GM06990 (cell line): ENCODE measurements around the gene TNP2.

Experiments
- DNase-seq: peaks from one replicate; pipeline ENCODE4 v3.0.0-alpha.2; 2011; ENCODE audit not compliant: insufficient read length; ENCODE audit errors: extremely low read depth
- H3K27me3 ChIP-seq: replicated peaks from 2 replicates; pipeline ENCODE4 v1.6.0; 2011; ENCODE audit warnings: low read length; ENCODE audit not compliant: control insufficient read depth, insufficient read depth
- H3K36me3 ChIP-seq: 2 replicates; pipeline ENCODE4 v1.5.1; 2011; ENCODE audit warnings: low read length; ENCODE audit not compliant: control insufficient read depth, insufficient read depth
- H3K4me3 ChIP-seq: replicated peaks from 2 replicates; pipeline ENCODE4 v1.5.1; 2011; ENCODE audit warnings: low read depth, mild to moderate bottlenecking, control low read depth, low read length
- TF ChIP-seq, protein P1 (sequence below): IDR thresholded peaks from 2 replicates; pipeline ENCODE4 v1.5.1; 2011; ENCODE audit warnings: low read length, control low read depth, mild to moderate bottlenecking, inconsistent platforms; ENCODE audit not compliant: insufficient read depth, poor library complexity, severe bottlenecking

The TNP2 gene

DNA sequence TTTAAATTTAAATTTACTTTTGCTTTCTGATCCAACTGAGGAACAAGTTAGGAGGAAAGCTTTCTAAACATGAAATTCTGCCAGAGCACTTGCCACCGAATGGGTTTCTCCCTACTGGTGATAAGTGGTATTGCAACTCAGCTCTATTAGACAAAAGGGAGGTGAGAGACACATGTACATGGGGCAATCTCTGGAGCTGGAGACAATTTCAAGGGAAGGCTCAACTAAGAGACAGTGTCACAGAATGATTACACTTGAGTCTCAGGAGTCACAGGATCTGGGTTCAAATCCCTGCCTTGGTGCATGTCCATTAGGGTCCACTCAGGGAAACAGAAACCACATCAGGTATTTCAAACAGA lies 50.5 kb downstream of the TNP2 start:
- TF ChIP-seq, protein P1, sequence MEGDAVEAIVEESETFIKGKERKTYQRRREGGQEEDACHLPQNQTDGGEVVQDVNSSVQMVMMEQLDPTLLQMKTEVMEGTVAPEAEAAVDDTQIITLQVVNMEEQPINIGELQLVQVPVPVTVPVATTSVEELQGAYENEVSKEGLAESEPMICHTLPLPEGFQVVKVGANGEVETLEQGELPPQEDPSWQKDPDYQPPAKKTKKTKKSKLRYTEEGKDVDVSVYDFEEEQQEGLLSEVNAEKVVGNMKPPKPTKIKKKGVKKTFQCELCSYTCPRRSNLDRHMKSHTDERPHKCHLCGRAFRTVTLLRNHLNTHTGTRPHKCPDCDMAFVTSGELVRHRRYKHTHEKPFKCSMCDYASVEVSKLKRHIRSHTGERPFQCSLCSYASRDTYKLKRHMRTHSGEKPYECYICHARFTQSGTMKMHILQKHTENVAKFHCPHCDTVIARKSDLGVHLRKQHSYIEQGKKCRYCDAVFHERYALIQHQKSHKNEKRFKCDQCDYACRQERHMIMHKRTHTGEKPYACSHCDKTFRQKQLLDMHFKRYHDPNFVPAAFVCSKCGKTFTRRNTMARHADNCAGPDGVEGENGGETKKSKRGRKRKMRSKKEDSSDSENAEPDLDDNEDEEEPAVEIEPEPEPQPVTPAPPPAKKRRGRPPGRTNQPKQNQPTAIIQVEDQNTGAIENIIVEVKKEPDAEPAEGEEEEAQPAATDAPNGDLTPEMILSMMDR = peak; percentile 37
- Histone ChIP-seq H3K36me3 (no peaks in the 10 kb centered on the region), H3K27me3 (no peaks in the 10 kb centered on the region), H3K4me3 (no peak overlapping the region)
- no peak for DNase-seq
